Gastrocnemius medialis (tissue), 4 donors: ENCODE results near the gene CCM2L.

ENCODE experiments used
- POLR2A ChIP-seq, 2 donors: fragments of 450-650 bp; IDR thresholded peaks; one replicate each; pipeline ENCODE4 v1.6.1; 2017; ENCODE audit warnings: antibody characterized with exemption in 2 of 2, mild to moderate bottlenecking in 2 of 2, moderate library complexity in 2 of 2
- TF ChIP-seq, protein P1 (sequence below), 5 experiments: fragments of 450-650 bp in 3 of 5; fragments of 200-600 bp in 2 of 5; sonication (generic) in 2 of 5; IDR thresholded peaks in 4 of 5; conservative IDR thresholded peaks in 1 of 5; 1 replicate in 4 of 5; 2 replicates in 1 of 5; pipeline ENCODE4 v1.5.1; 2016 to 2019; ENCODE audit warnings: antibody characterized with exemption in 5 of 5, mild to moderate bottlenecking in 3 of 5, moderate library complexity in 3 of 5

GRCh38 chr20:32019563-32020463 is 9.6 kb downstream of the CCM2L start:
- TF ChIP-seq, protein P1, sequence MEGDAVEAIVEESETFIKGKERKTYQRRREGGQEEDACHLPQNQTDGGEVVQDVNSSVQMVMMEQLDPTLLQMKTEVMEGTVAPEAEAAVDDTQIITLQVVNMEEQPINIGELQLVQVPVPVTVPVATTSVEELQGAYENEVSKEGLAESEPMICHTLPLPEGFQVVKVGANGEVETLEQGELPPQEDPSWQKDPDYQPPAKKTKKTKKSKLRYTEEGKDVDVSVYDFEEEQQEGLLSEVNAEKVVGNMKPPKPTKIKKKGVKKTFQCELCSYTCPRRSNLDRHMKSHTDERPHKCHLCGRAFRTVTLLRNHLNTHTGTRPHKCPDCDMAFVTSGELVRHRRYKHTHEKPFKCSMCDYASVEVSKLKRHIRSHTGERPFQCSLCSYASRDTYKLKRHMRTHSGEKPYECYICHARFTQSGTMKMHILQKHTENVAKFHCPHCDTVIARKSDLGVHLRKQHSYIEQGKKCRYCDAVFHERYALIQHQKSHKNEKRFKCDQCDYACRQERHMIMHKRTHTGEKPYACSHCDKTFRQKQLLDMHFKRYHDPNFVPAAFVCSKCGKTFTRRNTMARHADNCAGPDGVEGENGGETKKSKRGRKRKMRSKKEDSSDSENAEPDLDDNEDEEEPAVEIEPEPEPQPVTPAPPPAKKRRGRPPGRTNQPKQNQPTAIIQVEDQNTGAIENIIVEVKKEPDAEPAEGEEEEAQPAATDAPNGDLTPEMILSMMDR (IDR thresholded peaks at IDR 0.05 in 4 of 5, conservative IDR thresholded peaks at IDR 0.05 in 1 of 5): no peak
- TF ChIP-seq POLR2A (IDR thresholded peaks at IDR 0.05): no peak
